Posterior vena cava (tissue), 2 donors: Measurements from ENCODE around the gene STC2. TPM values are rescaled to one million over a fixed set of nuclear protein-coding genes. Genes with fewer than 3 reads are reported as not detected.

Source experiments
- DNase-seq: peaks from one replicate; pipeline ENCODE4 v3.0.0-alpha.2; 2020; ENCODE audit warnings: low spot score
- intact Hi-C, 2 donors: fragments of 100-400 bp; cut with DNase I; formaldehyde crosslinking; loops; one replicate each; pipeline versions ENCODE4 v1.14.1 to v1.14.2; 2022 to 2023
- total RNA-seq, 2 donors: library from RNA; stranded (reverse); fragmentation: NEBNext Ultra II Directional; extraction: Animal tissue kit (Norgen Biotek cat#: 25700); gene quantifications; one replicate each; pipeline ENCODE4 v1.2.1, GENCODE V29; 2021
- donor health status: DM: yes; HTN: yes; CAD: no.
- donor health status: DM: yes; HTN: yes; CAD: no.

The STC2 gene
- total RNA-seq, 2 donors from 2014 or later, result 4.2 to 16.6 TPM

- intact Hi-C loops, result loop anchor here (2.0 to 10.0 kb wide), 3 partner anchors 34 to 244 kb away; no protein-coding TSS in a partner anchor
- DNase-seq, result no peak
These were observed 2.4 kb upstream of the STC2 start for GRCh38 chr5:173330338-173331206.

- intact Hi-C loops, result loop anchor here (2.0 to 10.0 kb wide), 3 partner anchors 33 to 245 kb away; no protein-coding TSS in a partner anchor
These were observed 1.5 kb upstream of the STC2 start for GRCh38 chr5:173329491-173330337.

DNA sequence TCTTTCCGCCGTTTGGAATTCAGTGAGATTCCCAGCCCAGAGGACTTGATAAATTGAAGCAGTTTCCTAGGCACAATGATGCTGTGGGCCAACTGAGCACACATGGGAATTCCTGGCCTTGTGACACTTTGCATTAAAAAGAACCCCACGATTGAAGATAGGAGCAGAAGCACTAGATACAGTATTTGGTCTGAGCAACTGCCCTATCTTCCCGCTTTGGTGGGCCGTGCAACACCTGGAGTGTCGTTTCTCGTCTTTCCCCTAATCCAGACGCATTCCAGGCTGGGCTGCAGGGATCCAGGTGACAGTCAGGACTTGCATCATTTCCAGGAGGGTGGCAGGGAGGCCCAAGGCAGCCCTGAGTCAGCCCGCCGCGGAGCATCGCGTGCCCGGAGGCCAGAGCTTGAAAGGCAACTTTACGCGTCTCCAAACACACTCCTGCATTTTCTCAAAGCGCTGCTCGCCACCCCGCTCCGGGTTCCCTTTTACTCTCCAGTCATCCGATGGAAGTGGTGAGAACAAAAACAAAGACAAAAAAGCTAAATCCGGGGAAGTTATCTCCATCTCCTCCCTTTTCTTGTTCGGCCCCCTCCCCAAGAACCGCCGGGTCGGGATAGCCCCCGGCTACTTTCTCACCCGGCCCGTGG is 753 bp upstream of the STC2 start:
- intact Hi-C loops, result no loop called here
- no peak for DNase-seq

More at GRCh38 chr5:173329491-173330337, 1.5 kb upstream of the STC2 start:
- DNase-seq, result no peak

DNA sequence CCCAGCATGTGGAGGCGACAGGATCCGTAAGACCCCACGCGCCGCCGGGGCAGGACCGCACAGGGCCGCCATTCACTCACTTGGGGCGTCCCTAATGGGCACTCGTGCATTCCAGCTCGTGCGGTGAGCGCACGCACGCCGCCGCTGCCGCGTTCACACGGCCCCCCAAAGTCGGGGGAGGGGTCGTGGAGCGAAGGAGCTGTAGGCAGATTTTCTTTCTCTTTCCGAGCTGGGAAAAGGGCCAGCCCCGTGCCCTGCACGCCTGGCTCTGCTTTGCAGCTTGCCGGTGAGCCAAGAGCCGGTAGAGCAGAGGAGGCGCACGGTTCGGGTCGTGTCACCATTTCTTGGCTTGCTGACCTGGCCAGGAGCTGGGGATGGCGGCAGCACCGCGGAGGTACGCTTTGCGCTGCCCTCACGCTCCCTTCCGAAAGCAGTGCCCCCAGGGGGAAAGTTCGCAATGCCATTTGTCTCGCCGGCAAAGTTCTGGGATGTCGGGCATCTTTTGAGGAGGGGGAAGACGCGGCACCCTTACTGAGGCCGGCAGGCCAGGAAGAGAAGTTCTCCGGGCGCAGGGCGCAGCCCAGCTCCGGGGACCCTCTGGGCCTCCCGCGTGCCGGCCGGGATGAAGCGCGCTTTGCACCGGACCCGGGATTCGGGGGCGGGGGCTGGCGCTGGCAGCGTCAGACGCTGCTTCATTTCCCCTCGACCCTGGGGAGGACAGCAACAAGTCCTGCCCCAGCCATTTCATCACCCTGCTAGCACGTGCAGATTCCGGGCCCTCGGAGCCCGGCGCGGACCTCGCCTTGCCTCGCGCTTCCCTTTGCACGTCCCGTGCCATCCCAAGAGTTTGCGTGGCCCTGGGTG is 898 bp downstream of the STC2 start:
- intact Hi-C loops, result no loop called here
- DNase-seq, result no peak

- intact Hi-C loops, result no loop called here
- no peak for DNase-seq
These were observed 1.7 kb downstream of the STC2 start for GRCh38 chr5:173326501-173326960.

GRCh38 chr5:173325091-173325698 is 3.0 kb downstream of the STC2 start:
- intact Hi-C loops, result no loop called here
- no peak for DNase-seq

DNA sequence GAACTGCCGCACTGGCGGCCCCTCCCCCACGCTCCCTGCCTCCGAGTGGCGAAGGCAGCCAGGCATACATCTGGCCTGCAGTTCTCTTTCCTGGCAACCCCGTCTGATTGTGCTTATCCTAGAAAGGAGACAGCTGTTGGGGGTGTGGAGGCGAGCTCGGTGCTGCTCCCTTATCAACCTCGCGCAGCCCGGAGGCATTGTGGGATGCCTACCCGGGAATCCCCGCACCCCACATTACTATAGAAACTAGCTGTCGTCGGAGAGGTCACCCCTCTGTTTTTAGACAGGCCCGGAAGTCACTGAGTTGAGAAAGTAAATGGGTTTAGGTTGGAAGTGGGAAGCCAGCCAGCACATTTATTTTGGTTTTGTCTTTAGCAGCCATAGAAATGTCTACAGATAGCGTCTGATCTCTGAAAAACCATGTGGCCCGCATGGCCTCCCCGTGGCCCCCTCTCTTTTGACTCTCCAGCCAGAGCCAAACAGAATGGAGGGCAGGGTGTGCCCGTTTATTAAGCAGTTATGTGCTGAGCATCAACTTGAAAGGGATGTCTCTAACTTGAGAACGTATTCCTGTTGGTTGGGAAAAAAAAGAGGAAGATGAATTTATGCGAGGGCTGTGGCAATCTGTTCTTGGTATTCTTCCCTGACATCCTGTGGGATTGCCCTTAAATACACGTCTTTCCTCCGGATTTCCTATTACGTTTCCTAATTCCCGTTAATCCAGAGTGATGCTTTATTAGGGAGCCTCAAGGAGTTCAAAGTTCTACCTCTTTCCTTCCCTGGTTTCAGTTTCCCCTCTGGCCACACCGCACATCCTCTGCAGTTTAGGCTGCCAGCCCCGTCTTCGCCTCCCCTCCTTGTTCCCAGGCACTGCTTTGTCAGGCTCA is 3.9 kb downstream of the STC2 start:
- DNase-seq, result no peak

GRCh38 chr5:173323799-173324114 is 4.5 kb downstream of the STC2 start:
- no peak for DNase-seq
- intact Hi-C loops, result no loop called here

More for the DNA sequence above, 3.9 kb downstream of the STC2 start:
- intact Hi-C loops, result no loop called here

DNA sequence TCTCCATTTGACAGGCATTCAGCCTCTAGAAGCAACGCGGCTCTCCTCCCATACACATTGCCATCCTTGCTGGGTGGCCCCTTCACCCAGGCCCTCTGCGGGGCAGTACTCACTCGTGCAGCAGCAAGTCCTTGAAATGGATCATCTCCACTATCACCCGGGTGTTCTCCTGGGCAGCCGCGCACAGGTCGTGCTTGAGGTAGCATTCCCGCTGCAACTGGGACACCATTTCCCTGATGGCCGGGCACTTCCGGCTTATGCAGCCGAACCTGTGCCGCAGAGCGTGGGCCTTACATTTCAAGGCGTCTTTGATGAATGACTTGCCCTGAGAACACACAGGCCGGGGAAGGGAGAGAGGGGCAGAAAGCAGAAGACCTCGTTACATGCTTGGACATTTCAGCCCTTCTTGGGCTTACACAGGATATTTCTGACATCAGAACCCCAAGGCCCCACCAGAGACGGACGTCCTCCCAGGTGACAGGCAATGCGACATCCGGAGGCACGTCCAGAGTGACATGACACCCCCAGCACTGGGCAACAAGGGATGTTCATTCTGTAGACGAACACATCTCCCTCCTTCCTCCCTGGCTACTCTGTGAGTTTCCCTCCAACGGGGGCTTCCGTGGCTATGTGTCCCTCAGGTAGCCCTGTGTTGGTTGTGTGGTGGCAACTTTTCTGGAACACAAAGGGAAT is 5.0 kb downstream of the STC2 start:
- DNase-seq, result no peak
- intact Hi-C loops, result no loop called here

DNA sequence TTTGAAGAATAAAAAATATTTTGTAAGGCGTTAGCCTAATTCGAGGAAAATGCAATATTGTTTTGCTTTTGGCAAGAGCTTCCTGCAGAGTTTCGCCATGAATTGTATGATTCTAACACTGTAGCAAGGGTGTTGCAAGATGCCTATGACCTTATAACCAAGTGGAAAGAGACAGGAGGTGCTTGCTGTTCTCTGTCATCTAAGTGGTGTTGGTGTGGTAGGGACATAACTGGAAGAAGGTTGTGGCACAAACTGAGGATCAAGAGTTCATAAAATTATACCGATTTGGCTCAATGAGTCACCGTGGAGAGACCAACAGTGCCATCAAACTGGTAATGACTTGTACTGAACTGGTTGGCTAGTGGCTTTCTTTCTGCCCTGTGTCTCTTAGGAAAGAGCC is 6.3 kb downstream of the STC2 start:
- no peak for DNase-seq
- intact Hi-C loops, result no loop called here

DNA sequence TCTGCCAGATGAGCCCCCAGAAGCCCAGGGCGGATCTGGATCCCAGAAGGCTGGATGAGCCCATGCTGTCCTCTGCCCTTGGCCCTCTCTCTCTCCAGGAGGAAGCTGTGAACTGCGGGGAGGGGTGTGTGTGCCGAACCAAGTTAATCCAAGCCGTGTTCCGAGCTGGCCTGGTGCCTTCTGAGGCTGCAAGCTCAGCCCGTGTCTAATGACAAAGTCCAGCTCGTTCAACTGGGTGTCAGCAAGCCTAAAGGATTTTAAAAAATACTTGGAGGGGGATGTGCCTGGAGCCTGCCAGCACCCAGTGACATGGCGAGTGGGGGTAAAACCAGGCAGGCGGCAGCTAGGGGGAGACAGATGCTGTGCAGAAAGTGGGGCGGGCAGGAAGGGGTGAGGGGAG is 8.0 kb downstream of the STC2 start:
- DNase-seq, result peak; percentile 75
- intact Hi-C loops, result no loop called here

DNA sequence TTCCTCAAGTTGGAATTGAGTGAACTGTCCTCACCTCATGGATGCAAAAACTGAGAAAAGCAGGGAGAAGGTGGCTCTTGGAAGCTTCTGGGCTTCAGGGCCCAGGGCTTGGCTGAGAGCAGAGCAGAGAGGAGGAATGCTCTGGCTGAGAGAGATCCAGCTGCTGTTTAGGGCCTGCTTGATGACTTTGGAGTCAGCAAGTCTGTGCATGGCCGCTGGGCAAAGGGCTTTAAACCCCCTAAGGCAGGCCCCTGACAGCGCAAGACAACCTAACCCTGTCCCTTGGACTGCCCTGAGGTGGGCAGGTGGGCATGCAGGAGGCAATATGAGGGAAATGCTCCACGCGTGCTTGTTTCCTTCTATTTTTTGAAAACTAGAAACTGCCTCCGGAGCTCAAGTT is 8.6 kb downstream of the STC2 start:
- intact Hi-C loops, result no loop called here
- DNase-seq, result no peak

- intact Hi-C loops, result no loop called here
- DNase-seq, result no peak
These were observed 9.2 kb downstream of the STC2 start for GRCh38 chr5:173318881-173319620.

GRCh38 chr5:173318330-173318729 is 9.9 kb downstream of the STC2 start:
- intact Hi-C loops, result no loop called here
- DNase-seq, result no peak

DNA sequence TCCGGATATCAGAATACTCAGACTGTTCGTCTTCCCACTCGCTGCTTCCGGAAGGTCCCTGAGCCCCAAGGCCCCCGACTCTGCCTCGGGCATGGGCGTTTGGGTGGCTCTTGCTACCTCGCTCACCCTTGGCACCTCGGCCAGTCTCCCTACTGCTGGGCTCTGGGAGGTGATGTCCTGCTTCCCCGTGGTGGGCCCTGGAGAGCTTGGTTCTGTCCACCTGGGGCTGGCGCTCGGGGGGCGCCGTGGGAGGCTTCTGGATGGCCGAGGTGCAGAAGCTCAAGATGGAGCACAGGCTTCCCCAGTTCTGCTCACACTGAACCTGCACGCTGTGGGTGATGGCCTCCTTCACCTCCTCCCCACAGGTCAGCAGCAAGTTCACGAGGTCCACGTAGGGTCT is 10.4 kb downstream of the STC2 start:
- intact Hi-C loops, result no loop called here
- DNase-seq, result no peak

- DNase-seq, result no peak
- intact Hi-C loops, result no loop called here
These were observed 11.0 kb downstream of the STC2 start for GRCh38 chr5:173317091-173317730.
